Nucleus accumbens (tissue), 56 donors: ENCODE measurements around the gene FRMD1.
"Not testable (repeated sequence)": the region's sequence is repeated elsewhere in the genome, so short reads cannot be mapped to it uniquely, and the experiment has no call there.

ENCODE experiments used
- DNase-seq, 56 donors: peaks; one replicate each; lab custom pipeline; 2025; lab: John Stamatoyannopoulos, UW

FRMD1 gene

GRCh38 chr6:168081858-168082546 is 3.0 kb upstream of the FRMD1 start:
- no peak for DNase-seq

DNA sequence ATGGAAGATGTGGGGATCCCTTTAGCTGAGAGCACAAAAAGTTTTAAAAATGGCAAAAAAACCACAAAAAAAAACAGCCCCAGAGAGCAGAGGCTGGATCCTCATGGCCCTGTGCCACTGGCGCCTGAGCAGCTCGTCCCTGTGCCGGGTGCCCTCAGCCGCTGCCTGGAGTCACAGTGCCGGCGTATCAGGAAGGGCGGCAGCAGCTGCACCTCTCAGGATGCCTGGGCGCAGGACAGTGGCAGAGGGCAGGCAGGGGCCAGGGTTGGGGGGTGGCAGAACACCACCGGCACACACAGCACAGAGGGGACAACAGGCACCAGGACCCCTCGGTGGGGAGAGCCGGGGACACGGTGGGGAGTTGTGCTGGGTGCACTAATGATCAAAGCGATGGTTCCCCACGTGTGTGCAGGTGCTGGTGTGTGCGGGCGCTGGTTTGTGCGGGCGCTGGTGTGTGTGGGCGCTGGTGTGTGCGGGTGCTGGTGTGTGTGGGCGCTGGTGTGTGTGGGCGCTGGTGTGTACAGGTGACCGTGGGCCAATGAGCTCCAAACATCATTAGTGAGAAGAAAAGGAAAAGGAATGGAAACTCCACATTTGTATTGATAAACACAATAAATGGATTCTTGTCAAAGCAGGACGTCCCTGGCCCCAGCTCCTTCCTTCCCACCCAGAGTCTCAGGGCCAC is 1.5 kb upstream of the FRMD1 start:
- no peak for DNase-seq

GRCh38 chr6:168078175-168078942 is 653 bp downstream of the FRMD1 start:
- DNase-seq, result peak in 3 of 56 donors; percentile 6 to 20 (median 10)

GRCh38 chr6:168077401-168077800 is 1.6 kb downstream of the FRMD1 start:
- DNase-seq, result not testable (repeated sequence)

DNA sequence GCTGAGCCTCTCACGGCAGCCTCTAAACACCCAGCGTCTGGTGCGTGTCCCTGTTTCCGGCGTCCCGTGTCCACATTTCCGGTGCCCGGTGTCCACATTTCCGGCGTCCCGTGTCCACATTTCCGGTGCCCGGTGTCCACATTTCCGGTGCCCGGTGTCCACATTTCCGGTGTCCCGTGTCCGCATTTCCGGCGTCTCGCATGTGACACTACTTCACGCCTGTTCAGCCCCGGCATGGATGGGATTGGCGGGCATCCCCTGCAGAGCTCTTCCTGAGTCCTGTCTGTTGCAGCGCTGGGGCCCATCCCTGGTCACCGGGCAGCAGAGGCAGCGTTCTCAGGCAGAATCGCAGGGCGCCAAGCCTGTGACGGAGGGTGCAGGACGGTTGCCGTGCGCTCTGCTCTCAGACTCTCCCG is 3.2 kb downstream of the FRMD1 start:
- DNase-seq, result no peak

DNA sequence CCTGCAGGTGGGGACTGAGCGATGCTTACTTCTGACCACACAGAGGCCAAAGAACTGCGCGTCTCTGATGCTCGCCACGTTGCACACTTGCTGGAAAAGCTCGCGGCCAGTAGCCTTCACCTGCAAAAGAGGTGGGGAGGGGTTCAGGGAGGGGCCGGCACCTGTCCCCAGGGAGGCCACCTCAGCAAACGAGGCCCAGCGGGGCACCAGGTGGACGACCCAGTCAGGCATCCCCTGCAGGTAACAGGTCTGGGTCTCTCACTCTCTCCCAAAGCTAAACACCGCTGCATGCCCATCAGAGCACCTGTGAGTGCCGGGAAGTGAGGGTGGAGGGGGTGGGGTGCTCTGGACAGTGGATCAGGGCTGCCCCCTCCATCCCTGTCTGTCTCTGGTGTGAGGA is 3.8 kb downstream of the FRMD1 start:
- DNase-seq, result no peak

GRCh38 chr6:168073937-168074730 is 4.9 kb downstream of the FRMD1 start:
- DNase-seq, result no peak

DNA sequence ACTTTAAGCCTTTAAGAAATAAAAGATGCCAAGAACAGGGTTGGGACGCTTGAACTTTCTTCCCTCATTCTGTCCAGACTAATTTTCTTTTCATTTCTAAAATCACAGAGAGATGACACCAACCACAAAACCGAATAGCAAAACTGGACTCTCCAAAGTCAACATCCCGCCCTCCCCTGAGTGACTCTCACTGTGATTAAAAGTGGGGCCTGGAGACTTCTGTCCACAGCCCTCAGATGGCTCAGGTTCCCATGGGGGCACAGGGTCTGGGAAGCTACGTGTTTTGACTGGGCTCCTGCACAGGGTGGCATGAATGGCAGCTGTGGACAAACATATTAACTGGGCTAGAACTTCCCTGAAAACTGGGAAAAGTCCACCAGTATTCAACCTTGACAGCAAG is 6.3 kb downstream of the FRMD1 start:
- DNase-seq, result no peak

DNA sequence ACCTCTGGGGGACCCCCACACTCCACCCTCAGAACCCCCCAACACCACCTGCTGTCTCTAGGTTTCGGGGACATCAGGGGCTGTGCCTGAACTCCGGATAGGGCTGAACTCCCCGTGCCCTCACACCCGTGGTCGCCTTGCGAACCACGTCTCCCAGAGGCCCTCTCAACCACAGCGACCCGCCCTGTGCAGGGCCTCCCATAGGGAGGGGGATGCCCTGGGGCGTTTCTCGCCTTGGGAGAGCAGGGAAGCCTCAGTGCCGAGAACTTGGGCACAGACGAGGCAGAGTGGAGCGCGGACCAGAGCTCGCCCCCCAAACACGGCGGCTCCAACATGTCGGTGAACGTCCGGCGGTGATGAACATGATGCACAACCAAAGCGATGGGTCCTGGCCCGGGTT is 6.8 kb downstream of the FRMD1 start:
- no peak for DNase-seq

DNA sequence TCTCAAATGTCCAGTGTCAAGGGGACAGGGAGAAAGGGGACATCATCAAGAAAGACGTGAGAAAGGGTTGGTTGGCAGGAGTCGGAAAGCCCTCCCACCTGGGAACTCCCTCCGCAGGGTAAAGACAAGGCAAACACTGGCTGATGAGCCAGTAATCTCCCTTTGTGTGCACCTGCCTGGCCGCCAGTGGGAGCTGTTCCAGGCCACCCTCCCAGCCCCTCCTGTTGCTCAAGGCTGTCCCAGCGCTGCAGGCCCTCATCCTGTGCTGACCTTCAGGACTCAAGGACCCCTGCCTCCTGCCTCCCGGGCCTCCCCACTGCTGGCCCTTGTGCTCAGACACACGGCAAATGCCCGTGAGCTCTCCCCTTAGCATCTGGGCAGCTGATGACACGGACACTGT is 7.4 kb downstream of the FRMD1 start:
- DNase-seq, result no peak

DNA sequence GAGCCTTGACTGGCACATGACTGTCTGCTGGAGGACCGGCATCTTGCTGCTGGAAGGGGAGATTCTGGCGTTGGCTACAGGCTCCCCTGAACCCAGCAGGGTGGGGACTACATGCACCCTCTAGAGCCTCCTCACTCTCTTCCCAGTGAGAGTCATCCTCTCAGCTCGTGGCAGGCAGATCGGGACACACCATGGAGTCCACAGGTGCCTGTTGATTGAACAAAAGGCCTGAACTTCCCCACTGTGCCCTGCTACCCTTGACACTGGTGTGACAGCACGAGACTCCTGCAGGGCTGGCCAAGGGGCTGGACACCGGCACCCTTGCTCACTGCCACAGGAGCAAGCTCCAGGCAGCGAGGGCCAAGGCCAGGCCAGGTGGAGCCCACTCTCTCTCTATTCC is 8.2 kb downstream of the FRMD1 start:
- no peak for DNase-seq

GRCh38 chr6:168067081-168067759 is 11.8 kb downstream of the FRMD1 start:
- DNase-seq, result no peak

GRCh38 chr6:168064226-168064807 is 14.7 kb downstream of the FRMD1 start:
- no peak for DNase-seq

DNA sequence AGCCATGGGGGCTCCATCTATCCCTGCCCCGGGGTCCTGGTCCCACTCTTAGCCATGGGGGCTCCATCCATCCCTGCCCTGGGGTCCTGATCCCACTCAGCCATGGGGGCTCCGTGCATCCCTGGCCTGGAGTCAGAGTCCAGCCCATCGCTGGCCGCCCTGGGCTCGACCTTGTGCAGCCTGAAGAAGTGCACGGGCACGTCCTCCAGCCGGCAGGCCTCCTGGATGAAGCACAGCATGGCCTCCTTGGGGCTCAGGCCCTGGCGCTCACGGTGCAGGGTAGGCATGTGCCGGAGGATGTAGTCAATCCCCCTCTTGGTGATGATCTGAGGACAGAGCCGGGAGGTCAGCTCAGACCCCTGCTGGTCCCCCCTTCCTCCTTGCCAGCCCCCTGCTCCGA is 15.6 kb downstream of the FRMD1 start:
- no peak for DNase-seq

DNA sequence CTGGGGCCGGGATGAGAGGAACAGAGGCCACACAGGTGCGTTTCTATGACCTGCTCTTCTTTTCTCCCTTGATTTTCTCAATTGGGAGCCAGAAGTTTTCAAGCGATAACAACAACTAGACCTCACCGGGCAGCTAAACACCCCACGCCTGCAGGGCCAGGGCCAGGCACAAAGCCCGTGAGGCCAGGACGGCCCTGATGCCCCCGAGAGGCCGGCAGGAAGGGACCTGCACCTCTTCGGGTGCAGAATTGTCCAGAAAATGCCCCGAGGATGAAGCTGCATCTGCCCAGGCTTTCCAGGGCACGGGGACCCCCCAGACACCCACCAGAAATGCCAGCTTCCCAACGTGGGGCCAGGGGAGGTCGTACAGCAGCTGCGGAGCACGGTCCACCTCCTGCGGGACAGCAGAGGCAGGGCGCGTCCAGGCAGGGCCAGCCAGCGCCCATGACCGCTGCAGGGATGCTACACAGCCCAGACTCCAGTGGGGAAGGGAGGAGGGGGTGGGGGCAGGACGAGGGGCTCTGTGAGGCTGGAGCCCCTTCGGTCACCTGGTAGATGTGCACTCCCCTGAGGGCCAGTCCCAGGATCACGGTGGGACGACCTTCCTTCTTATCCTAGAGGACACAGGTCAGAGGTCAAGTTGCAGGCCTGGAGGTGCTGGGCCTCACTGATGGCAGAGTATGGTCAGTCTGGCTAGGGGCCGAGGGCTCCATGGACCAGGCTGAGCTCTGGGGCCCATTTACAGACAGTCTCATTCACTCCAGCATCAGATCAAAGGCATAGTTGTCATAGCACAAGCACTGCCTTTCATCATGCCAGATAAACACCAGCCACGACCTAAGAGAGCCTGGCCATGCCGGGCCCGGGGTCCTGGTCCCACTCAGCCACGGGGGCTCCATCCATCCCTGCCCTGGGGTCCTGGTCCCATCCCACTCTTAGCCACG is 16.4 kb downstream of the FRMD1 start:
- no peak for DNase-seq

DNA sequence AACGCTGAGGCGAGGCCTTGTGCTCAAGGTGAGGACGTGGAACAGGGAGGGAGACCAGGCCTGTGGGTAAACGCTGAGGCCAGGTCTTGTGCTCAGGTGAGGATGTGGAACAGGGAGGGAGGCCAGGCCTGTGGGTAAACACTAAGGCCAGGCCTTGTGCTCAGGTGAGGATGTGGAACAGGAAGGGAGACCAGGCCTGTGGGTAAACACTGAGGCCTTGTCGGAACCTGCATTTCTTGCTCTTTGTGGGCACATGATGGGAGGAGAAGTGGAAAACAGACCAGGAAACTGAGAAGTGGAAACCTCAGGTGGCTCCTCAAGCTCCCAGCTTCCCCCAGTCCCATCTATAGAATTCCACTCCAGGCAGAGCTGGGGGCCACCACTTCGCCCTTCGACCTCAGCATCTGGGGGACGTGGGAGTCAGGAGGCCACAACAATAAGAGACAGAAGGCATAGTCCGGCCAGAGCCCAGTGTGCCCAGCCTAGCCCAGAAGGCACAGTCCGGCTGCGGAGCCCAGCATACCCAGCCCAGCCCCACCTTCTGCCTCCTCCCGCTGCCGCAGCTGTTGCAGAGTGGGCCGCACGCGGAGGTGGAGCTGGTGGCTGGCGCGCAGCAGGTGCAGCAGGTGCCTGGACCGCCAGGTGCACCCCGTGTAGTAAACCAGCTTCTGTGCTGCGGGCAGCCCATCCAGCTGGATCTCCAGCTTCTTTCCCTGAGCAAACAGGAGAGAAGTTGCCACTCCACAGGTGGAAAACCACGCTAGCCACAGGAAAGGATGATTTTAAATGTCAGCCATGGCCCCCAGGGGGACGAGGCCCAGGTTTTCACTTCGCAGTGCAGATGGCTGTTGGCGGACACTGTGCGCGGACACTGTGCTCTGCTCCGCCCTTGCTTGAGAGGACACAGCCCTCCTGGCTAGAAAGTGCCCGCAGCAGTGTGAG is 17.5 kb downstream of the FRMD1 start:
- no peak for DNase-seq

GRCh38 chr6:168060521-168060931 is 18.5 kb downstream of the FRMD1 start:
- DNase-seq, result peak in 47 of 56 donors; percentile 12 to 79 (median 40)
